ENCODE results near the gene SAMD15. TPM values are rescaled to one million over a fixed set of nuclear protein-coding genes. Genes with fewer than 3 reads are reported as not detected.
A peak's percentile ranks its signal among the peaks of the same experiment; 100 is the strongest.
"Not testable (repeated sequence)": the region's sequence is repeated elsewhere in the genome, so short reads cannot be mapped to it uniquely, and the experiment has no call there.

Gene SAMD15
- polyA plus RNA-seq (2013), result 2.3 TPM

DNA sequence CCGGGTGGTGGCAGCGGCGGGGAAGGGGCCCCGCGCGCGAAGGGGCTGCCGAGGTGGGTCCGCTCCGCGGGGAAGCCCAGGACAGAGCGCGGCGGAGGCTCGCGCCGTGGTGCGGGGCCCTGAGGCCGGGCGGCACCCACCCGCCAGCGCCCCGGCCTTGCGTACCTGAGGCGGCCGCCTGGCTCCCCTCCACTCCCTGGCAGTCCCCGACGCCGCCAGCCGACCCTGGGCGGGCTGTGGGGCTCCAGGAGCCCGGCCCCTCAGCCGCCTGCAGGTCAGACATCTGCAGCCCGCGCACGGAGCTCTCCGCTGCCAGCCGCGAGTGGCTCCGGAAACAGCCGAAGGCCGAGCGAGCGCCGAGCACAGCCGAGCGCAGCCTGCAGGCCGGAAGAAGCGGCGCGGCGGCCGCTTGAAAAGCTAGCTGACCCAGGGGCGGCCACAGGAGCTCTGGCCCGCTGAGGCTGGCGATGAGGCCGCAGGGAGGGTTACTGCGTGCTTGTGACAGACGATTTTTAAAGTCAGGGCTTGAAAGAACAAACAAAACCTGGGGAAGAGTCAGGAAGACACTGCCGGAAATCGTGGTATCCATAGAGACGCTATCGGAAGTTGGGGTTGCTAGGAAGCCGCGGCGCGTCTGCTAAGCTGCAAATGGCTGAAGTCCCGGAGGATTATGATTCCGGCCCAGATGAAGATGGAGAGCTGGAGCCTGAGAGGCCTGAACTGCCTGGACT, at the start of gene SAMD15, which contains the start of gene TMED8:
SAMD15 (plus strand) TSS at position 609 of the 731 bp plus-strand sequence; CDS start at position 649, 40 bp downstream.
TMED8 (minus strand) TSS at position 324 of the 731 bp plus-strand sequence; CDS start at position 283, 41 bp downstream.
- Histone ChIP-seq H3K27me3 (replicated peaks in 2 of 5; ENCODE audit: control insufficient read depth in 4 of 5, insufficient read depth in 5 of 5, low read length in 4 of 5) (no peaks in the 10 kb centered on the region), H3K36me3 (ENCODE audit: control insufficient read depth in 4 of 4, insufficient read depth in 4 of 4, low read length in 3 of 4) (no peaks in the 10 kb centered on the region), H3K27ac (ENCODE audit: insufficient read depth in 1 of 2, low read depth in 1 of 2, low read length in 2 of 2, poor library complexity in 1 of 2, severe bottlenecking in 2 of 2) (peak within 1 kb of the TSS; percentile 85 to 94), H3K9me3 (ENCODE audit: control extremely low read depth in 1 of 5, control insufficient read depth in 4 of 5, insufficient read depth in 2 of 5, low read depth in 1 of 5, low read length in 4 of 5) (no peaks in the 10 kb centered on the region), H3K4me3 (ENCODE audit: control insufficient read depth in 1 of 7, extremely low read depth in 1 of 7, insufficient read depth in 4 of 7, low read depth in 2 of 7, low read length in 6 of 7) (peak within 1 kb of the TSS; percentile 67 to 97 (median 96)), H3K4me1 (ENCODE audit: control extremely low read depth in 1 of 4, control insufficient read depth in 4 of 4, insufficient read depth in 4 of 4, low read length in 3 of 4) (peaks cover 17 to 47% (median 33%) of the 10 kb centered on the region in 4 experiments)
- ChIA-PET POLR2A (no interaction called here), CTCF (interaction anchor here (0.9 to 1.2 kb wide), 4 partner anchors 15 to 241 kb away, joined by 3 read pairs; no protein-coding TSS in a partner anchor)
- 0% methylated on average over 61 of the region's 69 CpGs for WGBS (ENCODE audit: insufficient coverage)
- peak; percentile 87 to 93 (median 91) for DNase-seq

DNA sequence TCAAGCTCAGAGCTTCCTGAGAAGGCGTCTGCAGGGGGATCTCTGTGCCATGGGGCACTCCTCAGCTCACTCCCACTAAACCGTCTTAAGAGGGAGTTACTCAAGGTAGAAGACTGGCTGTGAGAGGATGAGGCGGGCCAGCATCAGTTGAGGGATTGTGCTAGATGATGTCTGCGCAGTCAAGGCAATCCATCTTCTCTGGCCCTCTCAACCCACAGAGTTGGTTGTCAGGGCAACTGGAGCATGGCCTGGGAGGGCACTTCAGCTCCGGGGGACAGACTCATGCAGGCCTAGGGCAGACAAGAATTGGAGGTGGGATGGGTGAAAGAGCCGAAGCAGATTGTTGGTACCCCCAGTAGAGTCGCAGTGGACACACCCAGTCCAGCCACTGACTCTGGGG, 47.3 kb upstream of the SAMD15 start:
- no peaks in the 10 kb centered on the region for H3K4me1 ChIP-seq (ENCODE audit: control extremely low read depth in 1 of 4, control insufficient read depth in 4 of 4, insufficient read depth in 4 of 4, low read length in 3 of 4)
- H3K27me3 ChIP-seq (replicated peaks in 2 of 5; ENCODE audit: control insufficient read depth in 4 of 5, insufficient read depth in 5 of 5, low read length in 4 of 5), result no peaks in the 10 kb centered on the region
- no peaks in the 10 kb centered on the region for H3K9me3 ChIP-seq (ENCODE audit: control extremely low read depth in 1 of 5, control insufficient read depth in 4 of 5, insufficient read depth in 2 of 5, low read depth in 1 of 5, low read length in 4 of 5)
- WGBS (ENCODE audit: insufficient coverage), result 94% methylated on average over 5 of the region's 7 CpGs
- H3K36me3 ChIP-seq (ENCODE audit: control insufficient read depth in 4 of 4, insufficient read depth in 4 of 4, low read length in 3 of 4), result peaks cover 0 to 4% (median 4%) of the 10 kb centered on the region in 4 experiments
- no peak overlapping the region for H3K4me3 ChIP-seq (ENCODE audit: control insufficient read depth in 1 of 7, extremely low read depth in 1 of 7, insufficient read depth in 4 of 7, low read depth in 2 of 7, low read length in 6 of 7)
- H3K27ac ChIP-seq (ENCODE audit: insufficient read depth in 1 of 2, low read depth in 1 of 2, low read length in 2 of 2, poor library complexity in 1 of 2, severe bottlenecking in 2 of 2), result no peak overlapping the region
- POLR2A ChIA-PET, result no interaction called here
- CTCF ChIA-PET, result interaction anchor here (0.5 to 2.2 kb wide), 6 partner anchors 8 to 1239 kb away, joined by 3 to 6 read pairs (median 3); no protein-coding TSS in a partner anchor
- DNase-seq, result no peak

DNA sequence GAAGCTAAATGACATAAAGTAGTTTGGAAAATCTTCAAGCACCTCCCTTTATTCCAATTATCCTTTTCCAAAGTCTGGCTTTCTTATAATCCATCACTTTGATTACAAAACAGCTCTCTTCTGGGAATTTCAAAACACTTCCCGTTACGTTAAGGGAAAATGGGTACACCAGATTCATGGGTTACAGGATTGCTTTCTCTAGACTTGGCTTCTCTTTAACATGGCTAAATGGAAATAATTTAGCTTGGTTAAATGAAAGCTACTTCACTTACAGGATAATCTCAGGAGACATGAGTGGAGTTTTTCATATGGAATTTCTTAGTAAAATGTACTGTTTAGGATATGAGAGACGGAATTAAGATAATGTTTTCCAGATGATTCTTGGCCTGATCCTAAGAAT, 41.6 kb upstream of the SAMD15 start:
- Histone ChIP-seq H3K27me3 (replicated peaks in 2 of 5; ENCODE audit: control insufficient read depth in 4 of 5, insufficient read depth in 5 of 5, low read length in 4 of 5) (no peaks in the 10 kb centered on the region), H3K4me3 (ENCODE audit: control insufficient read depth in 1 of 7, extremely low read depth in 1 of 7, insufficient read depth in 4 of 7, low read depth in 2 of 7, low read length in 6 of 7) (no peak overlapping the region), H3K27ac (ENCODE audit: insufficient read depth in 1 of 2, low read depth in 1 of 2, low read length in 2 of 2, poor library complexity in 1 of 2, severe bottlenecking in 2 of 2) (no peak overlapping the region), H3K4me1 (ENCODE audit: control extremely low read depth in 1 of 4, control insufficient read depth in 4 of 4, insufficient read depth in 4 of 4, low read length in 3 of 4) (no peaks in the 10 kb centered on the region), H3K36me3 (ENCODE audit: control insufficient read depth in 4 of 4, insufficient read depth in 4 of 4, low read length in 3 of 4) (peaks cover 16 to 45% (median 28%) of the 10 kb centered on the region in 4 experiments), H3K9me3 (ENCODE audit: control extremely low read depth in 1 of 5, control insufficient read depth in 4 of 5, insufficient read depth in 2 of 5, low read depth in 1 of 5, low read length in 4 of 5) (no peaks in the 10 kb centered on the region)
- POLR2A ChIA-PET, result no interaction called here
- 100% methylated on average over 2 of the region's 3 CpGs for WGBS (ENCODE audit: insufficient coverage)
- CTCF ChIA-PET, result interaction anchor here (0.8 to 1.2 kb wide), 2 partner anchors 9 to 72 kb away, joined by 3 to 6 read pairs; no protein-coding TSS in a partner anchor
- DNase-seq, result no peak

DNA sequence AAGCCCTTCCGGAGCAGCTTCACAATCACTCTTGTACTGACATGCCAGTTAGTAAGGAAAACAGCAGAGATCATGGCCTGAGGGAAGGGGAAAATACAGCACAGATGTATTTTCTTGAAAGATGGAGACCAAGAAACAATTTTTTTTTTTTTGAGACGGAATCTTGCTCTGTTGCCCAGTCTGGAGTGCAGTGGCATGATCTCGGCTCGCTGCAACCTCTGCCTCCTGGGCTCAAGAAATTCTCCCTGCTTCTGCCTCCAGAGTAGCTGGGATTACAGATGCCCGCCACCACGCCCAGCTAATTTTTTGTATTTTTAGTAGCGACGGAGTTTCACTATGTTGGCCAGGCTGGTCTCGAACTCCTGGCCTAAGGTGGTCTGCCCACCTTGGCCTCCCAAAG, 39.9 kb upstream of the SAMD15 start:
- H3K36me3 ChIP-seq (ENCODE audit: control insufficient read depth in 4 of 4, insufficient read depth in 4 of 4, low read length in 3 of 4), result peaks cover 16 to 61% (median 43%) of the 10 kb centered on the region in 4 experiments
- POLR2A ChIA-PET, result interaction anchor here (0.6 kb wide), 1 partner anchor 100 kb away, joined by 3 read pairs; no protein-coding TSS in a partner anchor
- H3K9me3 ChIP-seq (ENCODE audit: control extremely low read depth in 1 of 5, control insufficient read depth in 4 of 5, insufficient read depth in 2 of 5, low read depth in 1 of 5, low read length in 4 of 5); H3K4me1 ChIP-seq (ENCODE audit: control extremely low read depth in 1 of 4, control insufficient read depth in 4 of 4, insufficient read depth in 4 of 4, low read length in 3 of 4); H3K27me3 ChIP-seq (replicated peaks in 2 of 5; ENCODE audit: control insufficient read depth in 4 of 5, insufficient read depth in 5 of 5, low read length in 4 of 5); H3K27ac ChIP-seq (ENCODE audit: insufficient read depth in 1 of 2, low read depth in 1 of 2, low read length in 2 of 2, poor library complexity in 1 of 2, severe bottlenecking in 2 of 2); DNase-seq; H3K4me3 ChIP-seq (ENCODE audit: control insufficient read depth in 1 of 7, extremely low read depth in 1 of 7, insufficient read depth in 4 of 7, low read depth in 2 of 7, low read length in 6 of 7); CTCF ChIA-PET: not testable (repeated sequence)
- 97% methylated on average over 8 of the region's 9 CpGs for WGBS (ENCODE audit: insufficient coverage)

DNA sequence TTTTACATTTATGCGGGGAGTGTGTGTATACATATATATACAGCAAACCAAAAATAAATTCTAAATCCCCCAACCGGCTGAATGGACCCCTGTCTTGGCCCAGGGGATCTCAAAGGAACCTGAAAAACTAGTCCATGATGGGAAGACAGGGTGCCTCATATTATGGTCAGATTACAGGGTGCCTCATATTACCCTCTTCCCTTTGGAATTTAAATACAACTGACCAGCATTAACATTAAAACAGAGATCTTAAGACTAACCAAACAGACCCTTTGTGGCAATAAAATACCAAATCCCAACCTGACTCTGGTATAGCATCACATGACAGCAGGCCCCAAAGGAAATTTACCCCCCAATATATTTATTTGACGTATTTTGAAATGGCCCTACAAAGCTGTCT, 39.3 kb upstream of the SAMD15 start:
- H3K27ac ChIP-seq (ENCODE audit: insufficient read depth in 1 of 2, low read depth in 1 of 2, low read length in 2 of 2, poor library complexity in 1 of 2, severe bottlenecking in 2 of 2), result no peak overlapping the region
- DNase-seq, result no peak
- no peak overlapping the region for H3K4me3 ChIP-seq (ENCODE audit: control insufficient read depth in 1 of 7, extremely low read depth in 1 of 7, insufficient read depth in 4 of 7, low read depth in 2 of 7, low read length in 6 of 7)
- ChIA-PET POLR2A (no interaction called here), CTCF (interaction anchor here (1.7 kb wide), 1 partner anchor 69 kb away, joined by 3 read pairs; no protein-coding TSS in a partner anchor)
- no peaks in the 10 kb centered on the region for H3K9me3 ChIP-seq (ENCODE audit: control extremely low read depth in 1 of 5, control insufficient read depth in 4 of 5, insufficient read depth in 2 of 5, low read depth in 1 of 5, low read length in 4 of 5)
- H3K4me1 ChIP-seq (ENCODE audit: control extremely low read depth in 1 of 4, control insufficient read depth in 4 of 4, insufficient read depth in 4 of 4, low read length in 3 of 4), result no peaks in the 10 kb centered on the region
- H3K36me3 ChIP-seq (ENCODE audit: control insufficient read depth in 4 of 4, insufficient read depth in 4 of 4, low read length in 3 of 4), result peaks cover 16 to 68% (median 50%) of the 10 kb centered on the region in 4 experiments
- WGBS (ENCODE audit: insufficient coverage), result 100% methylated on average over 1 of the region's 3 CpGs
- H3K27me3 ChIP-seq (replicated peaks in 2 of 5; ENCODE audit: control insufficient read depth in 4 of 5, insufficient read depth in 5 of 5, low read length in 4 of 5), result no peaks in the 10 kb centered on the region

DNA sequence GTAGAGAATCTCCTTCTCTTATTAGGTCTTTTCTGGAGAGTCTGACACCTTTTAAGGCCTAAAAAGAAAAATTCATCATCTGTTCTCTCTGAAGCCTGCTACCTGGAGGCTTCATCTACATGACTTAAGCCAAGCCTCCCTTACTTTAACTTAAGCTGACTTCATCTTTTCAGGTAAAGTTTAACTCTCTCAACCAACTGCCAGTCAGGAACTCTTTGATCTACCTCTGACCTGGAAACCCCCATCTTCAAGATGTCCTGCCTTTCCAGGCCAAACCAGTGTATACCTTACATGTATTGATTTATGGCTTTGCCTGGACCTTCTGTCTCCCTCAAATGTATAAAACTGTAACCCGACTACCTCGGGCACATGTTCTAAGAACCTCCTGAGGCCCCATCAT, 38.9 kb upstream of the SAMD15 start:
- ChIA-PET CTCF (interaction anchor here (1.1 to 1.7 kb wide), 2 partner anchors 37 to 69 kb away, joined by 3 read pairs; no protein-coding TSS in a partner anchor), POLR2A (no interaction called here)
- no peak for DNase-seq
- H3K27me3 ChIP-seq (replicated peaks in 2 of 5; ENCODE audit: control insufficient read depth in 4 of 5, insufficient read depth in 5 of 5, low read length in 4 of 5), result no peaks in the 10 kb centered on the region
- no peak overlapping the region for H3K27ac ChIP-seq (ENCODE audit: insufficient read depth in 1 of 2, low read depth in 1 of 2, low read length in 2 of 2, poor library complexity in 1 of 2, severe bottlenecking in 2 of 2)
- no peaks in the 10 kb centered on the region for H3K4me1 ChIP-seq (ENCODE audit: control extremely low read depth in 1 of 4, control insufficient read depth in 4 of 4, insufficient read depth in 4 of 4, low read length in 3 of 4)
- H3K4me3 ChIP-seq (ENCODE audit: control insufficient read depth in 1 of 7, extremely low read depth in 1 of 7, insufficient read depth in 4 of 7, low read depth in 2 of 7, low read length in 6 of 7), result no peak overlapping the region
- WGBS (ENCODE audit: insufficient coverage), result 92% methylated on average over 2 of the region's 2 CpGs
- H3K36me3 ChIP-seq (ENCODE audit: control insufficient read depth in 4 of 4, insufficient read depth in 4 of 4, low read length in 3 of 4), result peaks cover 16 to 72% (median 54%) of the 10 kb centered on the region in 4 experiments
- H3K9me3 ChIP-seq (ENCODE audit: control extremely low read depth in 1 of 5, control insufficient read depth in 4 of 5, insufficient read depth in 2 of 5, low read depth in 1 of 5, low read length in 4 of 5), result no peaks in the 10 kb centered on the region

DNA sequence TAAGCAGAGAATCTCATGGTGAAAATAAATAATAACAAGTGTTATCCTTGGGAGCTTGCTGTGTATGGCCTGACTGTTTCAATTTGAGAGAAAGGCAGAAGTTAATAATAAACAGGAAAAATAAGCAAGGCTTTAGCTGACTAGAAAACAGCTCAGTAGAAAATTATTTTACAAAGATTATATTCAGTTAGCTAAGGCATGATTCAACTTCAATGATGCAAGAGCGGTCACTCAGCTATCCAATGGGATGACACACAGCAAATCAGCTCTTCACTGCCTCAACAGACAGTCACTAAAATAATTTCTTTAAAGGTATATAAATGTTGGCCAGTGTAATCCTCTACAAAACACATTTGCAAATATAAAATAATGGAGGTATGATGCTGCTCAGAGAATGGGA, 37.8 kb upstream of the SAMD15 start:
- no CpG with 5 or more reads among the region's 1 CpG for WGBS (ENCODE audit: insufficient coverage)
- Histone ChIP-seq H3K27ac (ENCODE audit: insufficient read depth in 1 of 2, low read depth in 1 of 2, low read length in 2 of 2, poor library complexity in 1 of 2, severe bottlenecking in 2 of 2) (no peak overlapping the region), H3K4me3 (ENCODE audit: control insufficient read depth in 1 of 7, extremely low read depth in 1 of 7, insufficient read depth in 4 of 7, low read depth in 2 of 7, low read length in 6 of 7) (no peak overlapping the region), H3K36me3 (ENCODE audit: control insufficient read depth in 4 of 4, insufficient read depth in 4 of 4, low read length in 3 of 4) (peaks cover 25 to 80% (median 63%) of the 10 kb centered on the region in 4 experiments), H3K27me3 (replicated peaks in 2 of 5; ENCODE audit: control insufficient read depth in 4 of 5, insufficient read depth in 5 of 5, low read length in 4 of 5) (no peaks in the 10 kb centered on the region), H3K4me1 (ENCODE audit: control extremely low read depth in 1 of 4, control insufficient read depth in 4 of 4, insufficient read depth in 4 of 4, low read length in 3 of 4) (no peaks in the 10 kb centered on the region), H3K9me3 (ENCODE audit: control extremely low read depth in 1 of 5, control insufficient read depth in 4 of 5, insufficient read depth in 2 of 5, low read depth in 1 of 5, low read length in 4 of 5) (no peaks in the 10 kb centered on the region)
- no peak for DNase-seq
- POLR2A ChIA-PET, result no interaction called here
- CTCF ChIA-PET, result interaction anchor here (1.1 to 1.7 kb wide), 2 partner anchors 38 to 68 kb away, joined by 3 read pairs; no protein-coding TSS in a partner anchor
